A375 (cell line): ENCODE results near the gene FCRL6. TPM values are rescaled to one million over a fixed set of nuclear protein-coding genes. Genes with fewer than 3 reads are reported as not detected.

Experiments
- small RNA-seq: library from RNA; depleted of rRNA; stranded (forward); fragments of <200 nt; gene quantifications from one replicate; pipeline ENCODE3, GENCODE V24; 2014
- total RNA-seq: library from RNA; depleted of rRNA; stranded (reverse); fragments of >200 nt; shearing (Covaris generic); gene quantifications from 2 replicates; pipeline ENCODE4 v1.2.3, GENCODE V29; 2014; rRNA removed

The FCRL6 gene
- not detected in 2 replicates for total RNA-seq

GRCh38 chr1:159802111-159802510 is at the start of gene FCRL6:
Gene FCRL6, plus strand, starts transcription at chr1:159802360. Its CDS starts 65 bp downstream, at chr1:159802425.

GRCh38 chr1:159780583-159781582 is 21.3 kb upstream of the FCRL6 start, which contains the start of gene DUSP23:
Gene DUSP23, plus strand, starts transcription at chr1:159780962. Its CDS starts 139 bp downstream, at chr1:159781101.

GRCh38 chr1:159826441-159827101 is 24.4 kb downstream of the FCRL6 start, which contains the start of gene SLAMF8:
Gene SLAMF8, plus strand, starts transcription at chr1:159826873. Its CDS starts 26 bp downstream, at chr1:159826899.

GRCh38 chr1:159862557-159862956 is 60.4 kb downstream of the FCRL6 start, which contains the start of gene VSIG8:
Gene VSIG8, minus strand, starts transcription at chr1:159862657. Its CDS starts 136 bp downstream, at chr1:159862521.

Small RNA genes lying within 50 kb of the gene (small RNA-seq; reads per million reads assigned to genes)
- not detected for gene RF00570

Other genes starting within 250 kb of the FCRL6 start
- gene APCS, start 214.5 kb upstream of the FCRL6 start, total RNA-seq, result not detected in 2 replicates
- not detected in 2 replicates for gene CRP, start 87.8 kb upstream of the FCRL6 start, total RNA-seq
- gene DUSP23, start 21.4 kb upstream of the FCRL6 start, total RNA-seq, result 56.5 and 57.1 TPM in 2 replicates
- not detected in 2 replicates for gene SLAMF8, start 24.5 kb downstream of the FCRL6 start, total RNA-seq
- not detected in 2 replicates for gene VSIG8, start 60.3 kb downstream of the FCRL6 start, total RNA-seq
- gene CFAP45, start 97.8 kb downstream of the FCRL6 start, total RNA-seq, result 1.1 and 2.5 TPM in 2 replicates
- gene TAGLN2, start 123.1 kb downstream of the FCRL6 start, total RNA-seq, result 674 and 697 TPM in 2 replicates
- 0.32 and 0.49 TPM in 2 replicates for gene IGSF9, start 143.3 kb downstream of the FCRL6 start, total RNA-seq
- gene SLAMF9, start 151.9 kb downstream of the FCRL6 start, total RNA-seq, result 1.8 and 3.1 TPM in 2 replicates
- 5.5 and 6.1 TPM in 2 replicates for gene PIGM, start 229.6 kb downstream of the FCRL6 start, total RNA-seq